Thyroid gland (tissue), 4 donors: Measurements from ENCODE around the gene ZNF579.

Experiments
- CTCF ChIP-seq, 6 experiments: fragments of 200-600 bp in 3 of 6; fragments of 450-650 bp in 3 of 6; sonication (generic) in 3 of 6; IDR thresholded peaks; one replicate each; pipeline ENCODE4 v1.5.1; 2016 to 2019; ENCODE audit warnings: antibody characterized with exemption in 6 of 6, mild to moderate bottlenecking in 2 of 6, inconsistent platforms in 1 of 6, moderate library complexity in 1 of 6
- POLR2A ChIP-seq, 2 donors: fragments of 450-650 bp; IDR thresholded peaks; one replicate each; pipeline ENCODE4 v1.6.1; 2017; ENCODE audit warnings: antibody characterized with exemption in 2 of 2, mild to moderate bottlenecking in 2 of 2, moderate library complexity in 1 of 2

DNA sequence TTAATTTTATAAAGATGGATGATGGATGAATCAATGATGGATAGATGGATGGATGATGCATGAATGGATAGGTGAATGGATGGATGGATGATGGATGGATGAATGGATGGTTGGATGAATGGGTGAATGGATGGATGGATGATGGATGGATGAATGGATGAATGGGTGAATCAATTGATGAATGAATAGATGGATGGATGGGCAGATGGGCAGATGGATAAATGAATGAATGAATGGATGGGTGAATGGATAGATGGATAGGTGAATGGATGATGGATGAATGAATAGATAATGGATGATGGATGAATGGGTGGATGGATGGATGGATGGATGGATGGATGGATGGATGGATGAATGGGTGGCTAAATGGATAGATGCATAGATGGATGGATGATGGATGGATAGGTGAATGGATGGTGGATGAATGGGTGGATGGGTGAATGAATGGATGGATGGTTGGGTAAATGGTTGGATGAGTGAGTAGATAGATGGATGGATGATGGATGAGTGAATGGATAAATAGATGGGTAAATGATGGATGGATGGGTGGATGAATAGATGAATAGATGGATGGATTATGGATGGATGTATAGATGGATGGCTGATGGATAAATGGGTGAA, 12.8 kb downstream of the ZNF579 start:
- TF ChIP-seq CTCF (IDR thresholded peaks at IDR 0.05) = no peak
- TF ChIP-seq POLR2A (IDR thresholded peaks at IDR 0.05) = no peak
